Measurements from ENCODE around the gene BTBD6.
A peak's percentile ranks its signal among the peaks of the same experiment; 100 is the strongest.

BTBD6 gene

DNA sequence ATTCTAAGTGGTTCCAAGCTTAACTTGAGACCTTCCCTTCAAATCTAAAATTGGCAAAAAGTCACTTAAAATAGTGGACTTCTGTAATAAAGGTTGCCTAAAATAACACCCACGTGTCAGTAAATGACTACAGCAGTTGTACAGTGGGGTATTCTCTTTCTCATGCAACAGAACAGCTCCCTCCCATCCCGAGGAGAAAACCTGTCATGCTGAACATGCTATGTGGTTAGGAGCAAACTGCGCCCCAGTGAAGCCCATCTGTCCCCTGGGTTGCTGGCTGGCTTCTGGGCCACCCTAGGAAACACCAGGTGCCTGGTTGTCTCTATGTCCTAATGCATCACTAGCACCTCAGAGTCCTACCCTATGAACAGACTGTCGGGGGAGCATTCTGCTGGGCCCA is 2.7 kb downstream of the BTBD6 start:
- no peak for DNase-seq (ENCODE audit: low spot score)
- TF ChIP-seq, protein P1, sequence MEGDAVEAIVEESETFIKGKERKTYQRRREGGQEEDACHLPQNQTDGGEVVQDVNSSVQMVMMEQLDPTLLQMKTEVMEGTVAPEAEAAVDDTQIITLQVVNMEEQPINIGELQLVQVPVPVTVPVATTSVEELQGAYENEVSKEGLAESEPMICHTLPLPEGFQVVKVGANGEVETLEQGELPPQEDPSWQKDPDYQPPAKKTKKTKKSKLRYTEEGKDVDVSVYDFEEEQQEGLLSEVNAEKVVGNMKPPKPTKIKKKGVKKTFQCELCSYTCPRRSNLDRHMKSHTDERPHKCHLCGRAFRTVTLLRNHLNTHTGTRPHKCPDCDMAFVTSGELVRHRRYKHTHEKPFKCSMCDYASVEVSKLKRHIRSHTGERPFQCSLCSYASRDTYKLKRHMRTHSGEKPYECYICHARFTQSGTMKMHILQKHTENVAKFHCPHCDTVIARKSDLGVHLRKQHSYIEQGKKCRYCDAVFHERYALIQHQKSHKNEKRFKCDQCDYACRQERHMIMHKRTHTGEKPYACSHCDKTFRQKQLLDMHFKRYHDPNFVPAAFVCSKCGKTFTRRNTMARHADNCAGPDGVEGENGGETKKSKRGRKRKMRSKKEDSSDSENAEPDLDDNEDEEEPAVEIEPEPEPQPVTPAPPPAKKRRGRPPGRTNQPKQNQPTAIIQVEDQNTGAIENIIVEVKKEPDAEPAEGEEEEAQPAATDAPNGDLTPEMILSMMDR (conservative IDR thresholded peaks at IDR 0.05; ENCODE audit: low read depth) = no peak
- ChIA-PET POLR2A (ENCODE audit: low non-redundant PET) (no interaction called here), CTCF (no interaction called here)
- H3K27ac ChIP-seq = peak overlapping the region; percentile 85

DNA sequence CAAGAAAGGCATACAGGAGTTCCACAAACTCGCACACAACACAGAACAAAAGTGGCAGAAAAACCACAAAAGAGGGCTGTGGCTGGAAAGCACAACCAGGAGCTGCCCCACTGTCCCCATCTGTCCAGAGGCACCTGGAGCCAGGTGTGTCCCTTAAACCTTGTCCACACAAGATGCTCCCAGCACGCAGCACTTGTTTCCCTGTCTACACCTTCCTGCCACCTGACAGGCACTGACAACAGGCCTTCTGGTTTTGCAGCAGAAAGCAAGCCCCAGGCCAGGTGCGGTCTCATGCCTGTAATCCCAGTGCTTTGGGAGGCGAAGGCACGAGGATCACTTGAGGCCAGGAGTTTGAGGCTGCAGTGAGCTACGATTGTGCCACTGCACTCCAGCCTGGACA is 3.6 kb downstream of the BTBD6 start:
- no peak for DNase-seq (ENCODE audit: low spot score)
- H3K27ac ChIP-seq = peak overlapping the region; percentile 85
- ChIA-PET CTCF (no interaction called here), POLR2A (ENCODE audit: low non-redundant PET) (no interaction called here)
- TF ChIP-seq, protein P1 (conservative IDR thresholded peaks at IDR 0.05; ENCODE audit: low read depth) = no peak

DNA sequence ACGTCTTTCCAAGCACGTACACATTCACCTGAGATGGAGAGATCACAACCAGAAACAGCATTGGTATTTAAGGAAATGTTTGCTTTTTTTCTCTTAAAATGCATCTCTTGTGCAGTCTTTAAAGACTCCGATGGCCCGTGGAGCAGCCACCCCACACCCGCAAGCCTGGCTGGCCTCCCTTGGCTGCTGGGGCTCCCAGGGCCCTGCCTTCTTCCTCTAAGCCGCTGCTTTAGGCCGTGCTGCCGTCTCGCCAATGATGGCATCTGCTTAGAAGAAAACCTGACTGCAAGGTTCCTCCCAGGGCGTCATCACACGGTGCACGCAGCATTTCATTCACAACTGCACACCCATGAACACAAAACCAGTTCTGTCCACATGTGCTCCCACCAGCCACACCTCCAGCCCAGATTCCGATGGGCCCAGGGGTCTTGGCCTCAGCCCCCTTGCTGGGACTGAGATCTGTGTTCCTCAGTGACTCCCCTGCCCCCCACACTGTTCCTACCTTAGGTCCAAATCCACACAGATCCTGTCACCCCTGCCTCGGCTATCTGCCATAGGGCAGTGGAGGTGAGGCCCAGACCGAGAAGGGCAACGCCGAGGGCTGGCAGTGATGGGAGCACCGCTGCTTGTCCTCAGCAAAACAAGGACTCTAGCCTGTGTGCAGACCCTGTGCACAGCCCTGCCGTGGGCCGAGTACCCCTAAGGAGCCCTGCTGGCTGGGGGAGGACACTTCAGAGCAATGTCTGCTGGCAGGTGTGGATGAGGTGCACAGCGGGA is 4.4 kb downstream of the BTBD6 start:
- no peak for DNase-seq (ENCODE audit: low spot score)
- H3K27ac ChIP-seq = peak overlapping the region; percentile 85
- ChIA-PET CTCF (no interaction called here), POLR2A (ENCODE audit: low non-redundant PET) (no interaction called here)
- TF ChIP-seq, protein P1 (conservative IDR thresholded peaks at IDR 0.05; ENCODE audit: low read depth) = no peak

DNA sequence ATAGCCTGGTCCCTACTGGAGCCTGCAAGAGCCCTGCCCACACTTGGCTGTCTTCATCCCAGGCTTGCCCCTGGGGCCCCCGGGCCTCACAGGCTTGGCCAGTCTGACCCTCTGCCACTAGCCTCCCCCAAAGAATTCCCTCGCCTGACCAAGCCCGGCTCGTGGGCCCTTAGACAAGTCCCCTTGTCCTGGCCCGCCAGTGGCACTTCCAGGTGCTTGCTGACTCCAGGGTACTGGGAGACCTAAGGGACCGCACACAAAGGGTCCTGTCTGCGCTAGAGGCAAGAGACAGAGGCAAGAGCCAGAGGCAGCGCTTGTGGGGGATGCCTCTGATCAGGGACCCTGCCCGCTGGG is 5.0 kb downstream of the BTBD6 start:
- no peak for DNase-seq (ENCODE audit: low spot score)
- TF ChIP-seq, protein P1 (conservative IDR thresholded peaks at IDR 0.05; ENCODE audit: low read depth) = no peak
- peak overlapping the region; percentile 85 for H3K27ac ChIP-seq
- CTCF ChIA-PET = no interaction called here
- POLR2A ChIA-PET (ENCODE audit: low non-redundant PET) = no interaction called here

DNA sequence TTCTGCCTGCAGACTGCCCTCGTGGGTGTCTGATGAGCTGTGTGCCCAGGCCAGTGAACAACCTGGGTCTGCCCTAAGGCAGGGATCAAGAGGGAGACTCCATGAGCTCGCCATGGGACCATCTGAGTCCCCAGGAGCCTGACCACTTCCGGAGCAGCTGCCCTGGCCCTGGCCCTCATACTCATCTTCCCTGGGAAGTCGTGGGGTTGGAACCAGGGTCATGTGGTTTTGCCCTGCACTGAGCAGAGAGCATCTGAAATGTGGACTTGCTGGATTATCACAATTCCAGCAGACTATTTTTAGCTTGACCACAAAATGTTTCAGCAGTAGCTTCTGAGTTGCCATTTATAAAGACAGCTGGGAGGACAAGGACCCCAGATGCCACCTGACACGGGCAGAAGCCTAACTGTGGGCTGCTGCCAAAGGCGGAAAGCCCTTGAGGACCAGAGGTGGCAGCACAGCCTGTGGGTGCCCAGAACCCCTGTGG is 6.7 kb downstream of the BTBD6 start:
- no peak for DNase-seq (ENCODE audit: low spot score)
- H3K27ac ChIP-seq = peak overlapping the region; percentile 27
- ChIA-PET POLR2A (ENCODE audit: low non-redundant PET) (no interaction called here), CTCF (no interaction called here)
- TF ChIP-seq, protein P1 (conservative IDR thresholded peaks at IDR 0.05; ENCODE audit: low read depth) = no peak

DNA sequence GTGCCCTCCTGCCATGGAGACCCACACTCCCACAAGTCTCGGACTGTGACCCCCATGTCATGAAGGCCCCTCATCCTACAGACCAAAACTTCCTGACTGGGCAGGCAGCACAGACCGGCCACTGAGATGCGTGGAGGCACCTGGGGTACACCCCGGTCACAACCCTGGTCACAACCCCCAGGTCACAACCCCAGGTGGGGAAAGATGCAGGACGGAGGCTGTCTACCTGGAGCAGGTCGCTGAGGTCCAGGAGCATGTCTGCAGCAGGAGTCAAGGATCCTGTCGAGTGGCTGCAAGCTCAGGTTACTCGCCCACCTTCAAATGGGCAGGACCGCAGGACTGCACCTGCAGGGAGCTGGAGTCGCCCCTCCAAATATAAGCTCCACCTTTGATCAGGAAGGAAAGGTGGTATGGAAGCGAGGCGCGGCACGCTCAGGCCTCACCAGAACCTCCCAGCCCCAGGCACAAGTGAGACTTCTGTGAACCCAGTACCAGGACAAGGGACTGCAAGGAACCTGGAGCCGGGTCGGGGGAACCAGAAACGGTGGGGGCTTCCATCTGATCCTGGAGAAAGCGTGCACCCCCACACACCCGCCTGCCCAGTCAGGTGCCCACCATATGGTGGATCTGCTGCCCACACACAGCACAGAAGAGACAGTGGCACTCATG is 8.1 kb downstream of the BTBD6 start:
- no peak for DNase-seq (ENCODE audit: low spot score)
- ChIA-PET CTCF (no interaction called here), POLR2A (ENCODE audit: low non-redundant PET) (no interaction called here)

More for the DNA sequence above, 8.1 kb downstream of the BTBD6 start:
- TF ChIP-seq, protein P1 (conservative IDR thresholded peaks at IDR 0.05; ENCODE audit: low read depth) = no peak
- no peak overlapping the region for H3K27ac ChIP-seq
